Measurements from ENCODE around the gene MYEF2. TPM values are rescaled to one million over a fixed set of nuclear protein-coding genes. Genes with fewer than 3 reads are reported as not detected.

MYEF2 gene
- total RNA-seq, 4 donors from 2014 or later = 3.4 to 16.3 (median 5.9) TPM

GRCh38 chr15:48221261-48221660 is 43.2 kb upstream of the MYEF2 start:
- WGBS = 35% methylated on average over 1 of the region's 1 CpG
- Histone ChIP-seq H3K27me3 (no peaks in the 10 kb centered on the region), H3K36me3 (no peaks in the 10 kb centered on the region), H3K27ac (no peak overlapping the region), H3K4me3 (no peak overlapping the region), H3K9me3 (no peaks in the 10 kb centered on the region), H3K4me1 (no peaks in the 10 kb centered on the region)
- TF ChIP-seq POLR2A (IDR thresholded peaks at IDR 0.05) (no peak), CTCF (IDR thresholded peaks at IDR 0.05) (no peak), POLR2AphosphoS5 (IDR thresholded peaks at IDR 0.05) (no peak), EP300 (IDR thresholded peaks at IDR 0.05) (no peak)
- no peak for DNase-seq (ENCODE audit: low spot score in 2 of 2)

- 84% methylated on average over 1 of the region's 1 CpG for WGBS
- Histone ChIP-seq H3K27ac (no peak within 1 kb of the TSS), H3K36me3 (no peaks in the 10 kb centered on the region), H3K27me3 (no peaks in the 10 kb centered on the region), H3K9me3 (no peaks in the 10 kb centered on the region), H3K4me3 (no peak within 1 kb of the TSS), H3K4me1 (no peaks in the 10 kb centered on the region)
- DNase-seq (ENCODE audit: low spot score in 2 of 2) = no peak
- TF ChIP-seq POLR2A (IDR thresholded peaks at IDR 0.05) = no peak
- no peak for TF ChIP-seq POLR2AphosphoS5 (IDR thresholded peaks at IDR 0.05)
- TF ChIP-seq CTCF (IDR thresholded peaks at IDR 0.05) = no peak
- no peak for TF ChIP-seq EP300 (IDR thresholded peaks at IDR 0.05)
Observed at GRCh38 chr15:48205981-48206380, 27.9 kb upstream of the MYEF2 start, which contains the start of gene SLC12A1. Gene SLC12A1, plus strand, starts transcription at chr15:48206302. Its CDS starts 1,418 bp downstream, at chr15:48207720.

- H3K36me3 ChIP-seq = no peaks in the 10 kb centered on the region
- WGBS = 82% methylated on average over 1 of the region's 1 CpG
- no peak overlapping the region for H3K27ac ChIP-seq
- H3K9me3 ChIP-seq = no peaks in the 10 kb centered on the region
- no peak overlapping the region for H3K4me3 ChIP-seq
- H3K4me1 ChIP-seq = no peaks in the 10 kb centered on the region
- TF ChIP-seq EP300 (IDR thresholded peaks at IDR 0.05) (no peak), POLR2AphosphoS5 (IDR thresholded peaks at IDR 0.05) (no peak), CTCF (IDR thresholded peaks at IDR 0.05) (no peak), POLR2A (IDR thresholded peaks at IDR 0.05) (no peak)
- no peaks in the 10 kb centered on the region for H3K27me3 ChIP-seq
- DNase-seq (ENCODE audit: low spot score in 2 of 2) = no peak
Observed at GRCh38 chr15:48202068-48202467, 24.0 kb upstream of the MYEF2 start.

- Histone ChIP-seq H3K27me3 (peaks cover 7% of the 10 kb centered on the region), H3K4me1 (peaks cover 3% of the 10 kb centered on the region), H3K9me3 (no peaks in the 10 kb centered on the region), H3K36me3 (no peaks in the 10 kb centered on the region), H3K4me3 (no peak within 1 kb of the TSS), H3K27ac (no peak within 1 kb of the TSS)
- no peak for DNase-seq (ENCODE audit: low spot score in 2 of 2)
- 11% methylated on average over 31 of the region's 31 CpGs for WGBS
- TF ChIP-seq POLR2A (IDR thresholded peaks at IDR 0.05) = no peak
- no peak for TF ChIP-seq CTCF (IDR thresholded peaks at IDR 0.05)
- TF ChIP-seq POLR2AphosphoS5 (IDR thresholded peaks at IDR 0.05) = no peak
- TF ChIP-seq EP300 (IDR thresholded peaks at IDR 0.05) = no peak
Observed at GRCh38 chr15:48191574-48192225, 13.6 kb upstream of the MYEF2 start, which contains the start of gene CTXN2. Gene CTXN2, plus strand, starts transcription at chr15:48191665. Its CDS starts 9,636 bp downstream, at chr15:48201301.

GRCh38 chr15:48190932-48191573 is 13.0 kb upstream of the MYEF2 start:
- Histone ChIP-seq H3K4me3 (no peak overlapping the region), H3K27me3 (peaks cover 7% of the 10 kb centered on the region), H3K9me3 (no peaks in the 10 kb centered on the region), H3K4me1 (peaks cover 3% of the 10 kb centered on the region), H3K36me3 (no peaks in the 10 kb centered on the region), H3K27ac (no peak overlapping the region)
- no peak for TF ChIP-seq EP300 (IDR thresholded peaks at IDR 0.05)
- TF ChIP-seq CTCF (IDR thresholded peaks at IDR 0.05) = no peak
- WGBS = 5% methylated on average over 15 of the region's 15 CpGs
- DNase-seq (ENCODE audit: low spot score in 2 of 2) = no peak

All from suprapubic skin (tissue), 4 donors.